Measurements from ENCODE around the gene NDUFS4. TPM values are rescaled to one million over a fixed set of nuclear protein-coding genes. Genes with fewer than 3 reads are reported as not detected.
"Not testable (repeated sequence)": the region's sequence is repeated elsewhere in the genome, so short reads cannot be mapped to it uniquely, and the experiment has no call there.

The NDUFS4 gene
- total RNA-seq, 3 donors from 2014 or later, result 93.7 to 104 (median 94.1) TPM

GRCh38 chr5:53541859-53542258, 18.6 kb upstream of the NDUFS4 start:
- intact Hi-C loops (cut with DNase I; ENCODE audit: low total_unique reads), result no loop called here
- TF ChIP-seq POLR2A (IDR thresholded peaks at IDR 0.05) (no peak), CTCF (IDR thresholded peaks at IDR 0.05) (no peak), POLR2AphosphoS5 (IDR thresholded peaks at IDR 0.05) (no peak)

DNA sequence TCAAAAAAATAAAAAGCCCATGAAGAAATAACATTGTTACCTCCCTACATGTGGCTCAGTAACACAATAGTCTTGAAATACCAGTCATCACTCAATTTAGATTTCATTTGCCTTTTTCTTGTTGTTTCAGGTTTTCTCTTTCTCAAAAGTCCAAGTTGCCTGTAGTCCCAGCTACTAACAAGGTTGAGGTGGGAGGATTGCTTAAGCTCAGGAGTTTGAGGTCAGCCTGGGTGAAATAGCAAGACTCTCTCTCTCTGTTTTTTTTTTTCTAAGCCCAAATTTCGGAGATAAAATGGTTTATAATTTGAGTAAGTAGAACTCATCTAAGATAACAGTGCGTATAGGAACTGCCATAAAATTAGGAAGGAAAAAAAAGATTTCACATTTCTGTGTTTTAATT, 17.5 kb upstream of the NDUFS4 start:
- Histone ChIP-seq H3K9me3 (no peaks in the 10 kb centered on the region), H3K27me3 (no peaks in the 10 kb centered on the region), H3K36me3 (no peaks in the 10 kb centered on the region), H3K27ac (no peak overlapping the region), H3K4me1 (no peaks in the 10 kb centered on the region), H3K4me3 (no peak overlapping the region)
- no peak for TF ChIP-seq POLR2AphosphoS5 (IDR thresholded peaks at IDR 0.05)
- DNase-seq (ENCODE audit: low spot score in 2 of 2), result no peak
- intact Hi-C loops (cut with DNase I; ENCODE audit: low total_unique reads), result no loop called here

More at GRCh38 chr5:53541859-53542258, 18.6 kb upstream of the NDUFS4 start:
- Histone ChIP-seq H3K27me3 (no peaks in the 10 kb centered on the region), H3K27ac (no peak overlapping the region), H3K36me3 (no peaks in the 10 kb centered on the region), H3K9me3 (no peaks in the 10 kb centered on the region), H3K4me1 (no peaks in the 10 kb centered on the region), H3K4me3 (no peak overlapping the region)
- DNase-seq (ENCODE audit: low spot score in 2 of 2), result no peak

DNA sequence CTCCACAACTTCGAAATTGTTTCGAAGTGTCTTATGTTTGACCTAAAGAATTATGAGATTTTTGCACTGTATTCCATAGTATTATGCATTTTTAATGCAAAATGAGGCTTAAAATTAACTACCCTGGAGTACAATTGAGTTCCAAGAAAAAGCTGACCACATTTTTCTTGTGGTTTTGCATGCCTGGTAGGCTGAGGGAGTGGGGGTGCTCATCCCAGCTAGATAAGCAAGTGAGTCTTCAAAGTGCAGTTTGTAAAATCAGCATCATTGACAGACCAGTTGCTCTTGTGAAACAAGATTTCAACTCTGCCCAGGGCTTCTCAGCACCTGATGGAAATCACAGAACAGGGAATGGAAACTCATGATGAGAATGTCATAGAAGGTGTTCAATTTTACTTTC, 17.0 kb upstream of the NDUFS4 start:
- Histone ChIP-seq H3K4me1 (no peaks in the 10 kb centered on the region), H3K9me3 (no peaks in the 10 kb centered on the region), H3K36me3 (no peaks in the 10 kb centered on the region), H3K4me3 (no peak overlapping the region), H3K27ac (no peak overlapping the region), H3K27me3 (no peaks in the 10 kb centered on the region)
- TF ChIP-seq POLR2A (IDR thresholded peaks at IDR 0.05), result no peak
- TF ChIP-seq CTCF (IDR thresholded peaks at IDR 0.05), result no peak
- DNase-seq (ENCODE audit: low spot score in 2 of 2), result no peak
- intact Hi-C loops (cut with DNase I; ENCODE audit: low total_unique reads), result no loop called here

- no peaks in the 10 kb centered on the region for H3K4me1 ChIP-seq
- TF ChIP-seq POLR2A (IDR thresholded peaks at IDR 0.05) (no peak), CTCF (IDR thresholded peaks at IDR 0.05) (no peak), POLR2AphosphoS5 (IDR thresholded peaks at IDR 0.05) (no peak)
- no peaks in the 10 kb centered on the region for H3K27me3 ChIP-seq
- no peak overlapping the region for H3K27ac ChIP-seq
- intact Hi-C loops (cut with DNase I; ENCODE audit: low total_unique reads), result no loop called here
- H3K4me3 ChIP-seq, result no peak overlapping the region
- H3K36me3 ChIP-seq, result no peaks in the 10 kb centered on the region
- no peaks in the 10 kb centered on the region for H3K9me3 ChIP-seq
- DNase-seq (ENCODE audit: low spot score in 2 of 2), result no peak
Measured at GRCh38 chr5:53545744-53546143, 14.7 kb upstream of the NDUFS4 start.

DNA sequence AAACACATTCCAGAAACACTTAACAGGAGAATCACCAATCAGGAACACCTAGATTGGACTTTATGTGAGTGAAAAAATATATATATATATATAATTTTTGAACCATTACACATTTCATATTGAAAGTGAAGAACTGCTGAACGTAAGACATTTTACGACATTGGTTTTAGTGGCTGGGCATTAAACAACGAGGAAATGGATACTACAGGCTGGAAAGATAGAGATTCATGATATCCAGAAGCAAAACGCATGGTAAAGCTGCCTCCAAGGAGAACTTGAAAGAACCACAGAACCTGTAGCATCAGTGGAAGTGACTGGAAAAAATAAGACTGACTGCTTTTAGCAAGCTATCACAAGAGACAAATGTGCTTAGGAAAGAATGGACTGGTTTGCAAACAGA, 13.2 kb upstream of the NDUFS4 start:
- Histone ChIP-seq H3K27me3 (no peaks in the 10 kb centered on the region), H3K9me3 (no peaks in the 10 kb centered on the region), H3K36me3 (no peaks in the 10 kb centered on the region), H3K27ac (no peak overlapping the region), H3K4me1 (no peaks in the 10 kb centered on the region), H3K4me3 (no peak overlapping the region)
- TF ChIP-seq POLR2A (IDR thresholded peaks at IDR 0.05) (no peak), CTCF (IDR thresholded peaks at IDR 0.05) (no peak)
- DNase-seq (ENCODE audit: low spot score in 2 of 2), result no peak
- intact Hi-C loops (cut with DNase I; ENCODE audit: low total_unique reads), result no loop called here

DNA sequence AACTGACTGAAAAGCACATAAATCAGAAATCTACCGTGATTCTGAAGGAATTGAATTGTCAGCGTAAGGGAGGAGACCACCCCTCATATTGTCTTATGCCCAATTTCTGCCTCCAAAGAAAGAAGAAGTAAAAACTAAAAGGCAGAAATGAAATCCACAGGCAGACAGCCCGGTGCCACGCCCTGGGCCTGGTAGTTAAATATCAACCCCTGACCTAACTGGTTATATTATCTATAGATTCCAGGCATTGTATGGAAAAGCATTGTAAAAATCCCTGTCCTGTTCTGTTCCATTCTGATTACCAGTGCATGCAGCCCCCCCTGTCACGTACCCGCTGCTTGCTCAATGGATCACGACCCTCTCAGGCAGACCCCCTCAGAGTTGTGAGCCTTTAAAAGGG, 11.9 kb upstream of the NDUFS4 start:
- H3K4me1 ChIP-seq; H3K36me3 ChIP-seq; H3K4me3 ChIP-seq; H3K9me3 ChIP-seq; H3K27me3 ChIP-seq; DNase-seq (ENCODE audit: low spot score in 2 of 2); H3K27ac ChIP-seq; intact Hi-C loops (cut with DNase I; ENCODE audit: low total_unique reads): not testable (repeated sequence)
